ENCODE measurements around the gene PRRX2.
"Not testable (repeated sequence)": the region's sequence is repeated elsewhere in the genome, so short reads cannot be mapped to it uniquely, and the experiment has no call there.

PRRX2 gene

DNA sequence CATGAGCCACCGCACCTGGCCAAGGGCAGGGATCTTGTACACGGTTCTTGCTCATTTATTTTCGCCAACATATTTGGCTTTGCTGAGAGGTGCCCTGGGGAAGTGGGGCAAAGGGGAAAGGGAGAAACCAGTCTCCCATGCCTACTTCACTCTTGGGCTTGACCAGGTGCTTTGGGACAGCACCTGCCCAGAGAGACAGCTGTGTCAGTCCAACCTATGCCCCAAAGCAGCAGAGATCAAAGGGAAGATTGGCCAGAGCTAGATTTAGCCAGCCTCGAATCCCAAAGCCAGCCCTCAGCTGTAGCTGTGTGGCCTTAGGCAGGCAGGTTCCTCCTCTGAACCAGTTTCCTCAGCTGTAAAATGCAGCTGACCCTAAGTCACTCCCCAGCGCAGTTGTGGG is 89.7 kb downstream of the PRRX2 start:
- no peak for DNase-seq (ENCODE audit: low read depth in 2 of 2, low spot score in 1 of 2)

GRCh38 chr9:129756191-129756590 is 90.7 kb downstream of the PRRX2 start:
- no peak for DNase-seq (ENCODE audit: low read depth in 2 of 2, low spot score in 1 of 2)

GRCh38 chr9:129757045-129757444 is 91.6 kb downstream of the PRRX2 start:
- DNase-seq (ENCODE audit: low read depth in 2 of 2, low spot score in 1 of 2) = no peak

- no peak for DNase-seq (ENCODE audit: low read depth in 2 of 2, low spot score in 1 of 2)
Observed at GRCh38 chr9:129759319-129759718, 93.9 kb downstream of the PRRX2 start.

GRCh38 chr9:129759804-129760502 is 94.5 kb downstream of the PRRX2 start:
- no peak for DNase-seq (ENCODE audit: low read depth in 2 of 2, low spot score in 1 of 2)

DNA sequence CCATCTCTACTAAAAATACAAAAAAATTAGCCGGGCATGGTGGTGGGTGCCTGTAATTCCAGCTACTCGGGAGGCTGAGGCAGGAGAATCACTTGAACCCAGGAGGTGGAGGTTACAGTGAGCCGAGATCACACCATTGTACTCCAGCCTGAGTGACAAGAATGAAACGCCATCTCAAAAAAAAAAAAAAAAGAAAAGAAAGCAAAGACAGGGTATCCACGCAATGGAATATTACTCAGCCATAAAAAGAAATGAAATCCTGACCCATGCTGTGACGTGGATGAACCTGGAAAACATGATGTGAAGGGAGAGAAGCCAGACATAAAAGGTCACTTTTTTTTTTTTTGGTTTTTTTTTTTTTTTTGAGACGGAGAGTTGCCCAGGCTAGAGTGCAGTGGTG is 95.3 kb downstream of the PRRX2 start:
- DNase-seq (ENCODE audit: low read depth in 2 of 2, low spot score in 1 of 2) = not testable (repeated sequence)

GRCh38 chr9:129761293-129761900 is 96.0 kb downstream of the PRRX2 start:
- DNase-seq (ENCODE audit: low read depth in 2 of 2, low spot score in 1 of 2) = no peak

DNA sequence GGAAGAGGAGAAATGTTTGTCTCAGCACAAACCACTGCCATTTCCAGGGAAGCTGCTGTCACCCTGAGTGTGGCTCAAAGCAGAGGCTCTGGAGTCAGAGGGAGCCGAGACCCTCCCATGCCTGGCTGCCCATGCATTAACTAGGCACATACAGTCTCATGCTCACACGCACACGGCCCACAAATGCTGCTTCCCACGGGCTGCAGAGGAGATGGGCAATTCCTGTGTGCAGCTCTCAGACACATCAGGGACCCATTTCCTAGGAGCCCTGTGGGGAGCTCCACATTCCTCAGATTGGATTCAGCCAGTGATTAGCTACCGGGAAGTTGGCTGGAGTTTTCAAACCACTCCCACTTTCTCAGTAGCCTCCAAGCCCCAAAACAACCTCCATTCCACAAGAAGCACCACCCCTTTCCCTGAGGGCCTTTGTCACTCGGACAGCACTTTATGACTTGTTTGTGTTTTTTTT is 96.5 kb downstream of the PRRX2 start:
- no peak for DNase-seq (ENCODE audit: low read depth in 2 of 2, low spot score in 1 of 2)

- DNase-seq (ENCODE audit: low read depth in 2 of 2, low spot score in 1 of 2) = not testable (repeated sequence)
Observed at GRCh38 chr9:129762370-129762984, 97.0 kb downstream of the PRRX2 start.

DNA sequence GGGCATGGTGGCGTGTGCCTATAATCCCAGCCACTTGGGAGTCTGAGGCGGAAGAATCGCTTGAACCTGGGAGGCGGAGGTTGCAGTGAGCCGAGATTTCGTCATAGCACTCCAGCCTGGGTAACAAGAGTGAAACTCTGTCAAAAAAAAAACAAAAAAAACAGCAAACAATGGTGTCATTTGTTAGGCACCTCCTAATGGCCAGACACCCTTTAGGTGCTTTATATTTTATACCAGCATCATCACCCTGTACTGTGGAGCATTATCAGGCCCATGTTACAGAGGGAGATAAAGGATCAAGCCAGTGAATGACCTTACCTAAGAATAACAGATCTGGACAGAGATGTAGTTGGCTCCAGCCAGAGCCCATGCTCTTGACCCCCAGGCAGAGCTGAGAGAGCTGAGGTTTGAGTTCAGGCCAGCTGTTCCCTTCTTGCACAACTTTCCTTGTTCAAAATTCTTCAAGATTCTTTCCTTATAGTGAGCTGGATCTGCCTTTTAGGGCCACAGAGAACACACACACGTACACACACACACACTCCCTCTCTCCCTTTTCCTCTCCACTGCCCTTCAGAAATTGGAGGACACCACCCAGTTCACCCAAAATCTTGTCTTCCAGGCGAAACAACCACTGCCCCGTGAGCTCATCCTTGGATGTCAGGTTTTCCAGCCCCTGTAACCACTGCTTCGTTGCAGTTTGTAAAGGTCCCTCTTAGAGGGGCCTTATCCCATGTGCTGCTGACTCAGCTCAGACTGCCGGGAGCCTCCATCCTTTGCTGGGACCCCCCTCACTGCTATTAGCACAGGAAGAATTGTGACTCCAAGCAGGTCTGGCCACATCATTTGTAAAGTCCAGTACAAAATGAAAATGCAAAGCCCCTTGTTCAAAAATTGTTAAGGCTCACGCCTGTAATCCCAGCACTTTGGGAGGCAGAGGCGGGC is 97.8 kb downstream of the PRRX2 start:
- no peak for DNase-seq (ENCODE audit: low read depth in 2 of 2, low spot score in 1 of 2)

DNA sequence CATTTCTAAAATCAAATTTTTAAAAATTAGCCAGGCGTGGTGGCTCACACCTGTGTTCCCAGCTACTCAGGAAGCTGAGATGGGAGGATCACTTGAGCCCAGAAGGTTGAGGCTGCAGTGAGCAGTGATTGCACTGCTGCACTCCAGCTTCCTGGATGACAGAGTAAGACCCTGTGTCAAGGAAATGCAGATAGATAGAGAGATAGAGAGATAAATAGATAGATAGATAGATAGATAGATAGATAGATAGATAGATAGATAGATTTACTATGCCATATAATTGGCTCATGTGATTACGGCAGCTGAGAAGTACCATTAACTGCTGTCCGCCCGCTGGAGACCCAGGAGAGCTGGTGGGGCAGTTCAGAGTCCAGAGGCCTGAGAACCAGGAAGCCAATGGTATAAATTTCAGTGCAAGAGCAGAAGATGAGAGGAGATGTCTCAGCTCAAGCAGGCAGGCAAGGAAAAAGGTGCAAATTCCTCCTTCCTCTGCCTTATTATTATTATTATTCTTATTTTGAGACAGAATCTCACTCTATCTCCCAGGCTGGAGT is 100.4 kb downstream of the PRRX2 start:
- no peak for DNase-seq (ENCODE audit: low read depth in 2 of 2, low spot score in 1 of 2)

- DNase-seq (ENCODE audit: low read depth in 2 of 2, low spot score in 1 of 2) = no peak
Observed at GRCh38 chr9:129768486-129768885, 103.0 kb downstream of the PRRX2 start.

DNA sequence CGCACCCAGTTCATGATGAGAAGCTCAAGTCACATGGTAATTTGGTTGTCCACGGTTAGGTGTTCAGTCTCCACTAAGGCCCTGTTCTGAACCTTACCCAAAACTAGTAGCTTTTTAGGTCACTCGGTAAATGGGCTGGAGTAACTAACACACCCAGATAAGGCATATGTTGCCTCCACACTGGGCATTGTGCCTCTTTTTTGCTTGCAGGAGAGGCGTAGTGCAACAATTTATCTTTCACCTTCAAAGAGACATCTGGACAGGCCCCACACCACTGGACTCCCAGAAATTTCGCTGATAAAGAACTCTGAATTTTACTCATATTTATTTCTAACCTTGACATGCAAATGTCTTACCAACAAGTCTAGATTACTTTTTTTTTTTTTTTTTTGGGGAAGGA is 104.2 kb downstream of the PRRX2 start:
- DNase-seq (ENCODE audit: low read depth in 2 of 2, low spot score in 1 of 2) = no peak

- DNase-seq (ENCODE audit: low read depth in 2 of 2, low spot score in 1 of 2) = no peak
Observed at GRCh38 chr9:129770741-129771140, 105.3 kb downstream of the PRRX2 start.
